Cardiac septum (tissue), 1 donor: ENCODE results near the gene CYP27C1. TPM values are rescaled to one million over a fixed set of nuclear protein-coding genes. Genes with fewer than 3 reads are reported as not detected.
"Not testable (repeated sequence)": the region's sequence is repeated elsewhere in the genome, so short reads cannot be mapped to it uniquely, and the experiment has no call there.

Experiments
- DNase-seq: peaks from one replicate; pipeline ENCODE4 v3.0.0-alpha.2; 2020; ENCODE audit warnings: low spot score
- intact Hi-C: fragments of 100-400 bp; cut with DNase I; formaldehyde crosslinking; loops from one replicate; pipeline ENCODE4 v1.14.0; 2022
- long read RNA-seq: library from polyadenylated mRNA; unstranded; transcript quantifications from one replicate; pipeline ENCODE4 v2.0.0, GENCODE V29; 2021
- total RNA-seq: library from RNA; stranded (reverse); fragmentation: NEBNext Ultra II Directional; extraction: Animal tissue kit (Norgen Biotek cat#: 25700); gene quantifications from one replicate; pipeline ENCODE4 v1.2.1, GENCODE V29; 2021
- donor health status: DM: no; HTN: no; CAD: no.

Gene CYP27C1
- not detected for total RNA-seq
- long read RNA-seq, result 0 reads

- no peak for DNase-seq
- intact Hi-C loops, result no loop called here
These were observed at the start of gene CYP27C1 for GRCh38 chr2:127220102-127220767. Gene CYP27C1 (minus strand): TSS chr2:127220299. CDS start chr2:127220270, 29 bp downstream.

GRCh38 chr2:127261804-127262406 is 41.8 kb upstream of the CYP27C1 start:
- intact Hi-C loops, result no loop called here
- DNase-seq, result no peak

- intact Hi-C loops, result no loop called here
- DNase-seq, result no peak
These were observed 39.3 kb upstream of the CYP27C1 start for GRCh38 chr2:127259355-127259754.

GRCh38 chr2:127256866-127257265 is 36.8 kb upstream of the CYP27C1 start:
- intact Hi-C loops, result no loop called here
- no peak for DNase-seq

- no peak for DNase-seq
- intact Hi-C loops, result no loop called here
These were observed 36.3 kb upstream of the CYP27C1 start for GRCh38 chr2:127256381-127256780.

GRCh38 chr2:127255721-127256120 is 35.6 kb upstream of the CYP27C1 start:
- intact Hi-C loops, result no loop called here
- no peak for DNase-seq

- intact Hi-C loops, result no loop called here
- DNase-seq, result no peak
These were observed 35.0 kb upstream of the CYP27C1 start for GRCh38 chr2:127255146-127255545.

GRCh38 chr2:127254386-127254981 is 34.4 kb upstream of the CYP27C1 start:
- intact Hi-C loops, result no loop called here
- DNase-seq, result no peak

- DNase-seq, intact Hi-C loops: not testable (repeated sequence)
These were observed 21.1 kb upstream of the CYP27C1 start for GRCh38 chr2:127241184-127241583.

- no peak for DNase-seq
- intact Hi-C loops, result no loop called here
These were observed 19.3 kb upstream of the CYP27C1 start for GRCh38 chr2:127239395-127239794.

- DNase-seq, intact Hi-C loops: not testable (repeated sequence)
These were observed 17.7 kb upstream of the CYP27C1 start for GRCh38 chr2:127237768-127238167.

- intact Hi-C loops, result no loop called here
- no peak for DNase-seq
These were observed 15.1 kb upstream of the CYP27C1 start for GRCh38 chr2:127235082-127235702.

GRCh38 chr2:127233710-127234109 is 13.6 kb upstream of the CYP27C1 start:
- no peak for DNase-seq
- intact Hi-C loops, result no loop called here

- DNase-seq, result no peak
- intact Hi-C loops, result no loop called here
These were observed 11.2 kb upstream of the CYP27C1 start for GRCh38 chr2:127231130-127231865.

- no peak for DNase-seq
- intact Hi-C loops, result no loop called here
These were observed 9.5 kb upstream of the CYP27C1 start for GRCh38 chr2:127229555-127229954.

GRCh38 chr2:127228102-127228501 is 8.0 kb upstream of the CYP27C1 start:
- intact Hi-C loops, result no loop called here
- no peak for DNase-seq

GRCh38 chr2:127227264-127227660 is 7.2 kb upstream of the CYP27C1 start:
- intact Hi-C loops, DNase-seq: not testable (repeated sequence)

GRCh38 chr2:127226520-127227263 is 6.6 kb upstream of the CYP27C1 start:
- intact Hi-C loops, result no loop called here

GRCh38 chr2:127226132-127226519 is 6.0 kb upstream of the CYP27C1 start:
- no peak for DNase-seq
- intact Hi-C loops, result no loop called here

More at GRCh38 chr2:127226520-127227263, 6.6 kb upstream of the CYP27C1 start:
- no peak for DNase-seq
